GM21528 (cell line): ENCODE data around the gene UVRAG.

Experiments
- ATAC-seq: cut with Tn5 transposase; IDR thresholded peaks from one replicate; pipeline ENCODE4 v1.9.1; 2021; ENCODE audit warnings: mild to moderate bottlenecking, moderate library complexity; ENCODE audit not compliant: unreplicated experiment, low FRiP score

UVRAG gene

GRCh38 chr11:76156971-76157427 lies 342.0 kb downstream of the UVRAG start:
- no peak for ATAC-seq

DNA sequence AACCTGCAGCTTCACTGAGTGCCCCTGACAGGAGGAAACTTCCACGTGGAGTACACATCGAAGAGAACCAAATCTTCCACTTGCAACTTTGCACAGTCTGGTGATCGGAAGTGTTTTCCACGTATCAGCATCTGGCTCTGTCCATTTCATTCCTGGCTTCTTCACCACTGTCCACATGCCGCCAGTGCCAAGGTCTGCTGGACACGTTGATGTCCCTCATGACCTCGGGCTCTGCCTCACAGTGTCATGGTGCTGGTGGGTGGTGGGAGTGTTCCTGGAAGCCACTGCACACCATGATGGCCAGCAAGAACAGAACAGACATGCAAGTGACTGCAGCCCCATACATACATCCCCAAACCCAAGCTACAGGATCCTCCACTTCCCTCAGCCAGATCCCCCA lies 342.9 kb downstream of the UVRAG start:
- no peak for ATAC-seq

GRCh38 chr11:76158394-76159302 lies 343.6 kb downstream of the UVRAG start:
- ATAC-seq = no peak

DNA sequence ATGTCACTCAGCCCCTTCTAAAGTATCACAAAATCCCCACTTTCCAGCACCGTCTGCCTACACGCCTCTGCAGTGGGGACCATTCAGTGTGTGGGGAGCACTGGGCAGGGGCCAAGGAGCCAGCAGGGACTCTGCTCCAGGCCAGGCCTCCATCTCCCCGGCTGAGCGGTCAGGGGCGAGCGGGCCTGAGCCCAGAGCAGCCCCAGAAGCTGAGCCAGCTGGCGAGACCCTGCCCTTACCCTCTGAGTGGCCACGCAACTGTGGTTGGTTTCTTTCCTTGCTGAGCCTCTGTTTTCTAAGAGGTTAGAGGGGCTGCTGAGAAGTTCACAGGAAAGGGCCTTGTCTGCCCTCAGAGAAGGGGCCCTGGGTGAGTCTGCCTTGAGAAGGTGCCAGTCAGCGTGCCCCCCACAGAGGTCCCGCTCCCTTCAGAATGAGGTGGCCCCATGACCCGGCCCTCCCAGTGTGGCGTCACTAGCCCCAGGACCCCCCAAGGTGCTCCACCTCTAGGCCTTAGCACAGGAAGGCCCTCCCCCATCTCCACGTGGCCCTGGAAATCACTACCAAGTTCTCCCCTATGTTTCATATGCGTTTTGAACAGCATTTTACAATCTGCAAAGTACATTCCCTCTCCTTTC lies 344.4 kb downstream of the UVRAG start:
- ATAC-seq = no peak

DNA sequence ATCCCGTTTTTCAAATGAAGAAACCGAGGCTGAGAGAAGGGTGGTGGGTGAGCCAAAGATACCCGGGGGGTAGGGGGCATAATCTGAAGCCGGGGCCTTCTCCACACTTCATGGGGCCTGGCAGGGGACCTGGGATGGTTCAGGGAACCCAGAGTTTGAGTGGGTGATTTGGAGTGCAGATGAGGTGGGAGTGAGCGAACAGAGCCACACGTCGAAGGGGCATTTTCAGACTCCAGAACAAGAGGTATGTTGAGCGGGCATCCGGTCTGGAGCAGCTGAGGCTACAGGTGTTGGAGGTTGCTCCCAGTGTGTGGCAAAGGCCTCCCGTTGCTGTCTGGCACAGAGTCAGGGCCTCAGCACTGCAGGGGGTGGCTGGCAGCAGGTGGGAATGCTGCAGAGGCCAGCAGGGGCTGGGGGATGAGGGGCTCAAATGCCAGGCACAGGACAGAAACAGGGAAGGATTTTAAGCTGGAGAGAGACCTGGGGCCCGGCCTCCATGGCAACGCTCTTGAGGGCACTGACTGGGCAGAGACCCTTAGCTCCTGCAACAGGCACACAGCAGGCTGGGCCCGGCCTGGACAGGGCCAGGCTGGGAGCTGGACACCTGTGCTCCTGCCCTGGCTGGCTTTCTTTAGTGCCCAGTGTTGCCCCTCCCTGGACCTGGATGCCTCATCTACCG lies 345.1 kb downstream of the UVRAG start:
- no peak for ATAC-seq

- no peak for ATAC-seq
These were observed 345.8 kb downstream of the UVRAG start for GRCh38 chr11:76160856-76161255.

DNA sequence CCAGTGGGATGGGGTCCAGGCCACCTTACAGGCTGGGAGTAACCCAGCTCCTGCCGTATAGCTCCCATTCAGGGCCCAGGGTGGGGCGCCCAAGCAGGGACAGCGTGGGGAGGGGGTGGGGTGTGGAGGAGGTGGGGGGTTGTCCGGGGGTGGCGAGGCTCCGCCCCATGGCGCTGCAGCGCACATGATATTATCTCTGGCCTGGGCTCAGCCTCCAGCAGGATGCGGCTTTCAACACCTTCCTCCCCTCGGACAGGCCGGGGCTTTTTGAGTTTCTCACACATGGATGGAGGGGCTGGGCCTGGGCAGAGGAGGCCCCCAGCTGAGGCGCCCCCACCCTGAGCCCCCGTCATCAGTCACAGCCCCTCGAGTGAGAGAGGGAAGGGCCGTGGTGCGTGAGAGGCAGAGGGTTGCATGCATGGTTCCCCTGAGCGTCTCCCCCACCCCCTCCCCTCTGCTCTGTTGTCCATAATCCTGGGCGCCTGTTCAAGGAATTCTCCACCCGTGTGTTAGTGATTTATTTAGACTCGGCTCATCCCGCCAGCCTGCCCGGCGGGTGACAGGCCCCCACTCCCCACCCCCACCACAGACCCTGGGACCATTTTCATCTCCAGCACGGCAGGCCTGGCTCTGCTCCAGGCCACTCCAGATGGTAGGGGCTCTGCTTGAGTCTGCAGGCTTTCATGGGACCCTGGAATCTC lies 346.4 kb downstream of the UVRAG start:
- no peak for ATAC-seq

GRCh38 chr11:76162336-76163288 lies 347.6 kb downstream of the UVRAG start:
- ATAC-seq = no peak

DNA sequence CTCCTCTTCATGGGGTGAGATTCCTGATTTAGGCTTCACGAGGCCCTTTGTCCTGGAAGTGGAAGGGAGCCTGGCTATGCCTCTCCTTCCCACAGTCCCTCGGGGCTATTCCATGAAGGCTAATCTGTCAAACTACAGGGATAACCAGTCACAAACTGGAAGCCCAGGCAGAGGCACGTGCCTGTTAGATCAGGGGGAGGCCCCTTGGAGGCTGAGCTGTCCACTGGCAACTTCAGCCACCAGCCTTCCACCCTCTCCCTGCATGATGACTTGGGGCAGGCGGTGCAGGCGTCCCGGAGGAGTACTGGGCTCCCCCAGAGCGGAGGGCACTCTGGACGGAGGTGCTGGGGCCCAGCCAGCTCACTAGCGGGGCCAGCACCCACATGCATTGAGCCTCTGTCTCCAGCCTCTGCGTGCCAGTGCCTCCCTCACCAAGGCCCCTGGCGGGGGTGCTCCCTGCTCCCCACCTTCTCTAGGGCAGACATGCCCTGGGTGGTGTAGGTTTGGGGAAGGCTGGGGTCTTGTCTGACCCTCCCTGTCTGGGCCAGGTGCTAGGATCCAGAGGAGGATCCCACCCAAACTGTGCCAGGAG lies 348.4 kb downstream of the UVRAG start:
- no peak for ATAC-seq

DNA sequence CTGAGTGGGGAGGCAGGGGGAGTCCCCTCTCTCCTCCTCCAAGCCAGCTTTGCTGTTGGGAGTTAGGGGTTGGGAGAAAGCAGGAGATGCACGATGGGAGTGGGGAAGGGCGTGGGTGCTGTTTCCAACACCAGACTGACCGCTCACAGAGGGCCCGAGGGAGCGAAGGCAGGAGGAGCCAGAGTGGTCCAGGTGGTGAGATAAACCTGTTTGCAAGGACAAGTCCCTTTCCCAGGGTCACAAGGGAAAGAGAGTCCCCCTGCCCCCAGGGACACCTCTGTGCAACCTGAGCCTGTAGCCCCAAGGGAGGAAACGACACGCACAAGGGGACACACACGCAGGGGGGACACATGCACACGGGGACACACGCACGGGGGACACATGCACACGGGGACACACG lies 349.1 kb downstream of the UVRAG start:
- no peak for ATAC-seq

- ATAC-seq = no peak
These were observed 350.1 kb downstream of the UVRAG start for GRCh38 chr11:76164861-76165751.

DNA sequence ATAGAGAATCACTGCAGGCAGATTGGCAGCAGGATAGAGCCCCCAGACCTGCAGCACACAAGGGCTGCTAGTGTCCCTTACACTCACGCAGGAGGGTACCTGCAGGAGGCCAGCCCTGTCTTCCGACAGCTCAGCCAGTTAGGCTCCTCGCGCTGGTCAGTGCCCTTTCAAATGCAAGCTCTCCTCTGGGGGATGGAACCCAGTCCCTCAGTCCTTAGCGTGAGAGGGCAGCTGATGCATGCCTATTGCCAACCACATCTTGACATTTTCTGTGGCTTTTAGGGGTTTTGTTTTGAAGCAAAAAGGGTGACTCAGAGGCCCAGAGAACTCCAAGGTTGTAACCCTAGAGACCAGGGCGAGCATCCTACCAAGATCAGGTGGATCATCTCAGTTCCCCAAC lies 351.3 kb downstream of the UVRAG start:
- ATAC-seq = no peak

- no peak for ATAC-seq
These were observed 352.6 kb downstream of the UVRAG start for GRCh38 chr11:76167590-76167989.

- ATAC-seq = no peak
These were observed 354.5 kb downstream of the UVRAG start for GRCh38 chr11:76169473-76169896.

DNA sequence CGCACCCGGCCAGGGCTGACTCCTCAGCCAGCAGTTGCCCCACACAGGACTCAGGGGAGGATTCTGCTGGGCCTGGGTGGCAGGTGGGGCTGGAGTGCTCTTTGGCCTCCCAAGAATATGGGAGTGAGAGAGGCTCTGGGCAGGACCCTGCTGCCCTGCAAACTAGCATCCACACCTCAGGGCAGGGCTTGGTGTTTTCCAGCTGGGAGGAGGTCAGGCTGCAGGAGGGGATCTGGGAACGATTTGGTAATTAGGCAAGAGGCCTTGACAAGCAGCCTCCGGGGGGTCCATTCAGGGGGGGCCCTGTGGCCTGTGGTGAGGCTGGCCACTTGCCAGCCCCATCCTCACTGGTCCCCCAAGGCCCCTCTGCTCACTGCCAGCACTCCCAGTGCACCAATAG lies 355.5 kb downstream of the UVRAG start:
- ATAC-seq = no peak

DNA sequence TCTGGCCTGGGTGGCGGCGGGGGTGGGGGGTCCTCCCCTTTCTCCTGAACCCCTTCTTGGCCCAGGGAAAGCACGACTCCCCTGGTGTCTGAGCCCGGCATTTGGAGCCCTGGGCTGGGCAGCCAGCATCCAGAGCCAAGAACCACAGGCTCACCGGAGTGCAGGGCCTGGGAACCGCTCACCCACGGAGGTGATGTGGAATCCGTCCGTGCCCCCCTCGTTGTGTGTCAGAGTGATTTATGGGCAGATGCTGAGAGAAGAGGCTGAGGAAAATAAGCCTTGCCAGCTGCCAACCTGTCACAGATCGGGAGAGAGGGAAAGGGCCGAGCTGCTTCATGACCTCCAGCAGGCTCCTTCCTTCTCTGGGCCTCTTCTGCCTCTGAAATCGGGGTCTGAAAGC lies 357.6 kb downstream of the UVRAG start:
- ATAC-seq = no peak

GRCh38 chr11:76173663-76174062 lies 358.7 kb downstream of the UVRAG start:
- no peak for ATAC-seq

DNA sequence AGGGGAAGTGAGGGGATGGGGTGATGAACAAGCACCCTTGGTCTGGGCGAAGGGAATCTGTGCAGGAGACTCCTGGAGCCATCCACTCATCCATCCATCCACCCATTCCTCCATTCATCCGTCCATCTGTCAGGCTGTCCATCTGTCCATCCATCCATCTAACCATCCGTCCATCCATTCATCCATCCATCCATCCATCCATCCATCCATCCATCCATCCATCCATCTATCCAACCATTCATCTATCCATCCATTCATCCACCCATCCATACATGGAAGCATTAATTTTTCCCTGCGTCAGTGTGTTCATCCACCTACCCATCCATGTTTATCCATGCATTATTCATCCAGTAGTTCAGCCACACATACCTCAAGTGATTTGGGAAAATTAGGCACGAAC lies 359.3 kb downstream of the UVRAG start:
- ATAC-seq = no peak
